Fibroblast of the aortic adventitia (primary cell): ENCODE data around the gene RTN1. TPM values are rescaled to one million over a fixed set of nuclear protein-coding genes. Genes with fewer than 3 reads are reported as not detected.

ENCODE experiments used
- DNase-seq: peaks from one replicate; pipeline ENCODE4 v3.0.0-alpha.2; 2010; ENCODE audit warnings: low read depth
- H3K4me3 ChIP-seq: 2 replicates; pipeline ENCODE4 v1.5.1; 2011; ENCODE audit warnings: low read depth, mild to moderate bottlenecking, control low read depth, low read length, moderate library complexity
- total RNA-seq: library from RNA; depleted of rRNA; stranded (reverse); fragments of >200 nt; gene quantifications from 2 replicates; pipeline ENCODE4 v1.2.3, GENCODE V29; 2012; ENCODE audit warnings: low replicate concordance
- TF ChIP-seq, protein P1 (sequence below): IDR thresholded peaks from 2 replicates; pipeline ENCODE4 v1.5.1; 2011; ENCODE audit warnings: mild to moderate bottlenecking, low read length, control low read depth, inconsistent platforms; ENCODE audit not compliant: insufficient read depth

RTN1 gene
- total RNA-seq, 1 donor: 0.27 TPM

DNA sequence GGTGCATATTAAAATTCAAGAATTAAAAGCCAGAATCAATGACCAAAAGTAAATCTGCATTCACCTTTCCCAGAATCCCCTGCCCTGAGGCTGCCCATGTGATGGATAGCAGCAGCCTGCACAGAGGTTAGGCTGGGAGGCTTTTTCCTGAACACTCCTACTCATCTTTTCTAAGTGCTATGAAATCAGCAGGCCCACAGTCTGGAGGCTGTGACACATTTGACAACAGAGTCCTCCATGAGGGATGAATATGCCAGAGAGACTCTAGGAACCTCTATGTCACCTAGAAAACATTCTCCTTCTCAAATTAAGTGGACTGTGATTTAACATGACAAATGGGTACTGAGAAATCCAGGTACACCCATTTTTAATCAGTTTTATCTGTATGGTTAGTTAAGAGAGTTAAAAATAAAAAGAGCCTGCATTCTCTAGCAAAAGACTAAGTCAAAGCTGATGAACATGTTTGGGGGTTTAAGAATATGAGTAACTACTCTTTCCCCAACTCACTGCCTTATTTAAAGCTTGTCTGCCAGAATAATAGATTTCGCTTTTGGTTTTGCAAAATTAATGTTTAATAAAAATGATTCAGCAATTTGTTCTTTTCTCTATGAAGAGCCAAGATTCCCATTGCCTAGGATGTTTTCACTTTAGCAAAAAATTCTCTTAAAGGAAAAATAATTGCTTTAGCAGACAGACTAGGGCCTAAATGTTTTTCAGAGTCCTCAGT, 115.0 kb downstream of the RTN1 start:
- DNase-seq: peak; percentile 9
- TF ChIP-seq, protein P1, sequence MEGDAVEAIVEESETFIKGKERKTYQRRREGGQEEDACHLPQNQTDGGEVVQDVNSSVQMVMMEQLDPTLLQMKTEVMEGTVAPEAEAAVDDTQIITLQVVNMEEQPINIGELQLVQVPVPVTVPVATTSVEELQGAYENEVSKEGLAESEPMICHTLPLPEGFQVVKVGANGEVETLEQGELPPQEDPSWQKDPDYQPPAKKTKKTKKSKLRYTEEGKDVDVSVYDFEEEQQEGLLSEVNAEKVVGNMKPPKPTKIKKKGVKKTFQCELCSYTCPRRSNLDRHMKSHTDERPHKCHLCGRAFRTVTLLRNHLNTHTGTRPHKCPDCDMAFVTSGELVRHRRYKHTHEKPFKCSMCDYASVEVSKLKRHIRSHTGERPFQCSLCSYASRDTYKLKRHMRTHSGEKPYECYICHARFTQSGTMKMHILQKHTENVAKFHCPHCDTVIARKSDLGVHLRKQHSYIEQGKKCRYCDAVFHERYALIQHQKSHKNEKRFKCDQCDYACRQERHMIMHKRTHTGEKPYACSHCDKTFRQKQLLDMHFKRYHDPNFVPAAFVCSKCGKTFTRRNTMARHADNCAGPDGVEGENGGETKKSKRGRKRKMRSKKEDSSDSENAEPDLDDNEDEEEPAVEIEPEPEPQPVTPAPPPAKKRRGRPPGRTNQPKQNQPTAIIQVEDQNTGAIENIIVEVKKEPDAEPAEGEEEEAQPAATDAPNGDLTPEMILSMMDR: no peak
- no peak overlapping the region for H3K4me3 ChIP-seq

DNA sequence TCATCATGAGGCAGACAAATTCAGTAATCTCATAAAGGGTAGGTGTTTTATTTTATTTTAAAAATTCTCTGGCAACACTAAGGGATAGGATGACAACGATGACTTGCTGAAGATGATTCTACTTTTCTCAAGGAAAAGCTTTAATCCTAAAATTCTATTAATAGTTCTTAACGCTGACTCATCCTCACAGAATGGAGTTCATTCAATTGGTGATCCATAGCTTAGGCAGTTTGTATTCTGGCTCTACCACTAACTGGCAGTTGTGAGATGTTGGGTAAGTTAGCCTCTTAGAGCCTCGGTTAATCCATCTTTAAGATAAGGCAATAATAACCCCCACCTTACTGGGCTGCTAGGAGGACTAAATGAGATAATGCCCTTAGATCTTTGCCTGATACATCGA, 116.3 kb downstream of the RTN1 start:
- DNase-seq: peak; percentile 51
- TF ChIP-seq, protein P1: no peak
- H3K4me3 ChIP-seq: no peak overlapping the region

DNA sequence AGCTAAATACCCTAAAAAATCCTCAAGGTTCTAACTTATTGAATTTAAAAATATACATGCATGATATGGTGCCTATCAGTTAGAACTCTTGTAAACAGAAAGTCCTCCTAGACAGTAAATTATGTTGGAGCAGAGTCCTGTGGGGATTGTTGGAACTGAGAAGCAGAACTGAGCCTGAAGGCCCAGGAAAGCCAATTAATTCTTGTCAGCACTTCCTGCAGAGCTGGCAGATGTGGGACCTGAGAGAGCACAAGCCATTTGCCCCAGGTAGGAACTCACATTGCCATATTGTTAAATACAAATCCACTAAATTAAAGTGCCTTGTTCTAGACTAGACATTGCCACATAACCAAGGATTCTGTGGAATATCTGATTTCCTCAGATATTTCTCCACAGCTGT, 117.1 kb downstream of the RTN1 start:
- DNase-seq: no peak
- no peak overlapping the region for H3K4me3 ChIP-seq
- TF ChIP-seq, protein P1: no peak

DNA sequence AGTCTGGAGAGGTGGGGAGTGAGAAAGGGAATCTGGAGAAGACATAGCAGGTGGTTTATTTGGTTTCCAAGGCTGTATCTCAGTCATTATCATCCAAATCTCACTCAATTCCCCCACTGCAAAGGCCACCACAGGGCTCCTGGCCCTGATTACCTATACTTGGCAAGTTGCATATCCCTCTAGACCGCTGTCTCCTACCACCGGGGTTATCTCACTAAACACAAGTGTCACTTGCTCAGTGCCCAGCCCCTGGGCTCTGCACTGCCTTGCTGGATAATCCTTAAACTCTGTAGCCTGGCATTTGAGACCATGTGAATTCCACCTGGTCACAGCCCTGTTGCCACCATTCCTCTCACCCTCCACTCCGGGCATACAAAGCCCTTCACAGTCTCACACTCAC, 119.0 kb downstream of the RTN1 start:
- TF ChIP-seq, protein P1: no peak

DNA sequence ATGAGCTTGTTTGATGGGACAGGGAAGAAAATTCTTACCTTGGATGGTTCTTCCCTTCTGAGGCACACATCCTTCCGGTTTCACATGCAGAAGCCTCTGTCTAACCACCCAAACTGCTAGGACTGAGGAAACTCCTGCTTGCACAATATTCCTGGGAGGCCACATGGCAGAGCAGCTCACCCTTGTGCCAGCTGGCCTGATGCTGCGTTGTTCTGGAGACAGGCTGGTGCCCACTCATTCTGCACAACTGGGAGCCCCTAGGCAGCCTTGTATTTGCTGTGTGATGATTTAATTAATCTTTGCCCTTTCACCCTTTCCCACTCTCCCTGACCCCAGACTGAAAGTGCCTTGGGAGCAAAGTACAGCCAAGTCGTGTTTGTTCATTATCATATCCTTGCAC, 130.8 kb downstream of the RTN1 start:
- no peak for DNase-seq
- H3K4me3 ChIP-seq: no peak overlapping the region
- TF ChIP-seq, protein P1: no peak

More for the DNA sequence above, 119.0 kb downstream of the RTN1 start:
- no peak overlapping the region for H3K4me3 ChIP-seq
- no peak for DNase-seq

DNA sequence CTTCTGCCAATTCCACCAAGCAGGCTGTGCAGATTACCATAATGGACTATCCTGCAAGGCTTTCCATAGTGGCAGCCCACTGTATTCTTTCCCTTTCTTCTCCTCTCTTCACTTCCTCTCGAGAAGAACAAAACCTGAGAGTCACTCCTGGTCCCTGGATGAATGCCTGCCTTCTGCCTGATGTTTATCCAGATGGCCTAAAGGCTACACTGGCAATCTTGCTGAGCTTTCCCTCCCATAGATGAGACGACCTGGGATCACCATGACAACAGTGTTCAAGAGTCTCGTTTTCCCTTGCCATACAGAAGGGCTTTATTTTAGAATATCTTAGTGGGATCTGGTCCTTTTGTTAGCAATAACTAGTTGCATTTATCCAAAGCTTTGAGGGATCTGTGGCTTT, 142.3 kb downstream of the RTN1 start:
- TF ChIP-seq, protein P1: no peak
- no peak for DNase-seq
- no peak overlapping the region for H3K4me3 ChIP-seq

DNA sequence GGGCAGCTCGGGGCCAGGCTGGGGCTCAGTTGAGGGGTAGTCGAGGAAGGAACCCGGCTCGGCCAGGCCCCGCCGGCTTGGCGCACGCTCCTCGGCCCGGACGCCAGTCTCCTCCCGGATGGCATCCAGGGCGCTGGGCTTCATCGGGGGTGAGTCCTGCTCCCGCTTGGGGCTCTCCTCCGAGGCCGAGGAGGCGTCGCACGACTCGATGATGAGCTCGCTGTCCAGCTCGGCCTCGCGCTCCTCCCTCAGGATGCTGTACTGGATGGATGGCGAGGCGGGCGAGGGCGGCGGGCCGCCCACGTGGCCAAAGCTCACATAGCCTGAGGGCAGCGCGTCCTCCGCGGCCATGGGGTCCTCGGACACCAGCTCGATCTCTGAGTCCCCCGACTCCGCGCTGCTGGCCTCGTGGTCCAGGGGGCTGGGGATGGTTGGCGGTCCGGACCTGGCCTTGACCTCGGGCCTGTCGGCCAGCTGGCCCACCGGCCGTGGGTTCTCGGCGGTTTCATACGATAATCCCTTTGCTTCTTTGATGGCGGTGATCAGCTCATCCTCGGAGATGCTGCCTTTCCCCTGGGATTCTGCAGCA, 143.4 kb downstream of the RTN1 start:
- H3K4me3 ChIP-seq: no peak overlapping the region
- DNase-seq: no peak
- TF ChIP-seq, protein P1: no peak
